ENCODE measurements around the gene MS4A10.

DNA sequence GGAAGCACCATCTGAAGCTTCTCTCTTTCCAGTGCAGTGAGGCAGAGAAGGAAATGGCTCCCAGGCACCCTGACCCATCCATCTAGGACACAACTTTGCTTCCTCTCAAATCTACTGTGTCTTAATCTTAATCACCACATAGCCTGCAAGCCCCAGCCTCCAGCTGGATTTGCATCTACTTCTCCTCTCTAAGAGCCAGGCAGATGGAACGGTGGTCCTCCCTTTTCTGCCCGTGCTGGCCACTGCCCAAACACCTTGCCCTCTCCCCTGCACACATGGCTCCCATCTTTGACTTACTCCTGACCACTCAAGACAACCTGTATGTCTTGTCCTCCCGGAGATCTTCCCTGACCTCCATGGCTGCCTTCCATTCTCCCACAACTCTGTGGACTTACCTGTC is 7.4 kb downstream of the MS4A10 start:
- TF ChIP-seq, protein P1, sequence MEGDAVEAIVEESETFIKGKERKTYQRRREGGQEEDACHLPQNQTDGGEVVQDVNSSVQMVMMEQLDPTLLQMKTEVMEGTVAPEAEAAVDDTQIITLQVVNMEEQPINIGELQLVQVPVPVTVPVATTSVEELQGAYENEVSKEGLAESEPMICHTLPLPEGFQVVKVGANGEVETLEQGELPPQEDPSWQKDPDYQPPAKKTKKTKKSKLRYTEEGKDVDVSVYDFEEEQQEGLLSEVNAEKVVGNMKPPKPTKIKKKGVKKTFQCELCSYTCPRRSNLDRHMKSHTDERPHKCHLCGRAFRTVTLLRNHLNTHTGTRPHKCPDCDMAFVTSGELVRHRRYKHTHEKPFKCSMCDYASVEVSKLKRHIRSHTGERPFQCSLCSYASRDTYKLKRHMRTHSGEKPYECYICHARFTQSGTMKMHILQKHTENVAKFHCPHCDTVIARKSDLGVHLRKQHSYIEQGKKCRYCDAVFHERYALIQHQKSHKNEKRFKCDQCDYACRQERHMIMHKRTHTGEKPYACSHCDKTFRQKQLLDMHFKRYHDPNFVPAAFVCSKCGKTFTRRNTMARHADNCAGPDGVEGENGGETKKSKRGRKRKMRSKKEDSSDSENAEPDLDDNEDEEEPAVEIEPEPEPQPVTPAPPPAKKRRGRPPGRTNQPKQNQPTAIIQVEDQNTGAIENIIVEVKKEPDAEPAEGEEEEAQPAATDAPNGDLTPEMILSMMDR (IDR thresholded peaks at IDR 0.05; ENCODE audit: poor library complexity): no peak
- TF ChIP-seq EZH2 (IDR thresholded peaks at IDR 0.05; ENCODE audit: borderline replicate concordance): no peak
